Gastrocnemius medialis (tissue), 4 donors: Measurements from ENCODE around the gene DBNDD1. TPM values are rescaled to one million over a fixed set of nuclear protein-coding genes. Genes with fewer than 3 reads are reported as not detected.

ENCODE experiments used
- ATAC-seq, 2 donors: fragments of 150-250 bp; one replicate each; pipeline ENCODE4 v1.9.1; 2016
- DNase-seq, 2 donors: peaks; one replicate each; pipeline ENCODE4 v3.0.0-alpha.2; 2019
- H3K27ac ChIP-seq, 4 donors: fragments of 200-600 bp; sonication (generic); 1 replicate in 1 of 4; 2 replicates in 3 of 4; pipeline ENCODE4 v1.5.1; 2016 to 2018; ENCODE audit warnings: mild to moderate bottlenecking in 2 of 4, moderate library complexity in 1 of 4
- H3K27me3 ChIP-seq, 3 donors: fragments of 200-600 bp; sonication (generic) in 2 of 3; 1 replicate in 1 of 3; 2 replicates in 2 of 3; pipeline versions ENCODE4 v1.5.1 to v1.6.0; 2016 to 2019; ENCODE audit warnings: mild to moderate bottlenecking in 1 of 3, moderate library complexity in 1 of 3
- H3K36me3 ChIP-seq, 2 donors: fragments of 200-600 bp; sonication (generic) in 1 of 2; one replicate each; pipeline ENCODE4 v1.5.1; 2017 to 2018
- H3K4me1 ChIP-seq, 2 donors: fragments of 200-600 bp; sonication (generic) in 1 of 2; one replicate each; pipeline ENCODE4 v1.5.1; 2016 to 2017; ENCODE audit warnings: mild to moderate bottlenecking in 2 of 2
- H3K4me3 ChIP-seq, 4 donors: fragments of 200-600 bp; sonication (generic) in 3 of 4; 1 replicate in 1 of 4; 2 replicates in 3 of 4; pipeline ENCODE4 v1.5.1; 2016 to 2019; ENCODE audit warnings: mild to moderate bottlenecking in 2 of 4
- H3K9me3 ChIP-seq, 3 donors: fragments of 200-600 bp; sonication (generic) in 2 of 3; 1 replicate in 1 of 3; 2 replicates in 2 of 3; pipeline ENCODE4 v1.5.1; 2016 to 2019
- POLR2A ChIP-seq, 2 donors: fragments of 450-650 bp; IDR thresholded peaks; one replicate each; pipeline ENCODE4 v1.6.1; 2017; ENCODE audit warnings: antibody characterized with exemption in 2 of 2, mild to moderate bottlenecking in 2 of 2, moderate library complexity in 2 of 2
- in situ Hi-C, 4 donors: fragments of 200-750 bp; cut with MboI; loops; one replicate each; pipeline versions ENCODE4 v1.15.0 to v1.8.0; 2017; ENCODE audit warnings: low sequenced_read_pairs in 4 of 4
- intact Hi-C: fragments of 100-400 bp; cut with DNase I; formaldehyde crosslinking; loops from one replicate; pipeline ENCODE4 v1.15.1; 2023; ENCODE audit warnings: low total_unique reads
- total RNA-seq, 4 donors: library from RNA; depleted of rRNA; stranded (reverse); fragments of >200 nt; gene quantifications; one replicate each; pipeline versions ENCODE4 v1.1.0 to v1.2.3, GENCODE V29; 2016
- TF ChIP-seq, protein P1 (sequence below), 5 experiments: fragments of 450-650 bp in 3 of 5; fragments of 200-600 bp in 2 of 5; sonication (generic) in 2 of 5; IDR thresholded peaks in 4 of 5; conservative IDR thresholded peaks in 1 of 5; 1 replicate in 4 of 5; 2 replicates in 1 of 5; pipeline ENCODE4 v1.5.1; 2016 to 2019; ENCODE audit warnings: antibody characterized with exemption in 5 of 5, mild to moderate bottlenecking in 3 of 5, moderate library complexity in 3 of 5

The DBNDD1 gene
- total RNA-seq, 4 donors from 2014 or later, result 9.3 to 25.9 (median 23.7) TPM

- Histone ChIP-seq H3K4me1 (peaks cover 10 to 16% of the 10 kb centered on the region in 2 donors), H3K4me3 (no peak overlapping the region), H3K27me3 (no peaks in the 10 kb centered on the region), H3K36me3 (peaks cover 2 to 48% of the 10 kb centered on the region in 2 donors), H3K27ac (no peak overlapping the region), H3K9me3 (no peaks in the 10 kb centered on the region)
- ATAC-seq, result no peak
- DNase-seq, result no peak
- intact Hi-C loops (no loop called here), in situ Hi-C loops (no loop called here)
- TF ChIP-seq POLR2A (IDR thresholded peaks at IDR 0.05), result no peak
- TF ChIP-seq, protein P1, sequence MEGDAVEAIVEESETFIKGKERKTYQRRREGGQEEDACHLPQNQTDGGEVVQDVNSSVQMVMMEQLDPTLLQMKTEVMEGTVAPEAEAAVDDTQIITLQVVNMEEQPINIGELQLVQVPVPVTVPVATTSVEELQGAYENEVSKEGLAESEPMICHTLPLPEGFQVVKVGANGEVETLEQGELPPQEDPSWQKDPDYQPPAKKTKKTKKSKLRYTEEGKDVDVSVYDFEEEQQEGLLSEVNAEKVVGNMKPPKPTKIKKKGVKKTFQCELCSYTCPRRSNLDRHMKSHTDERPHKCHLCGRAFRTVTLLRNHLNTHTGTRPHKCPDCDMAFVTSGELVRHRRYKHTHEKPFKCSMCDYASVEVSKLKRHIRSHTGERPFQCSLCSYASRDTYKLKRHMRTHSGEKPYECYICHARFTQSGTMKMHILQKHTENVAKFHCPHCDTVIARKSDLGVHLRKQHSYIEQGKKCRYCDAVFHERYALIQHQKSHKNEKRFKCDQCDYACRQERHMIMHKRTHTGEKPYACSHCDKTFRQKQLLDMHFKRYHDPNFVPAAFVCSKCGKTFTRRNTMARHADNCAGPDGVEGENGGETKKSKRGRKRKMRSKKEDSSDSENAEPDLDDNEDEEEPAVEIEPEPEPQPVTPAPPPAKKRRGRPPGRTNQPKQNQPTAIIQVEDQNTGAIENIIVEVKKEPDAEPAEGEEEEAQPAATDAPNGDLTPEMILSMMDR (IDR thresholded peaks at IDR 0.05 in 4 of 5, conservative IDR thresholded peaks at IDR 0.05 in 1 of 5), result no peak
Measured at GRCh38 chr16:89986600-89986999, 32.7 kb downstream of the DBNDD1 start.

DNA sequence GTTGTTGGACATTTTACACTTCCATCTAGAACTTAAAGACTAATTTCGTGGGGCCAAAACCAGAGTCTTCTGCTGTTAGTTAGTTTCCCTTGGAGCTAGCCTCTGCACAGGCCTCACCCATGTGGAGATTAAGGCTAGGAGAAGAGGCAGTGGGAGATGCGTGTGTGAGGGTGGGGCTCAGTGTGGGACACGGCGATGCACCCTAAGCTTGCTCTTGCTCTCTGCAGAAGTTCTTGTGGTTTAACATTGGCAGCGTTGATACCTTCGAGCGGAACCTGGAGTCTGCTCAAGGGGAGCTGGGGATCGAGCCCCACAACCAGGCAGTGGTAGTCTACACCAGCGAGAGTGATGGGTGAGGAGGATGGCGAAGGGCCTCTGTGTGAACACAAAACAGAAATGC is 34.0 kb downstream of the DBNDD1 start:
- Histone ChIP-seq H3K36me3 (peaks cover 2 to 49% of the 10 kb centered on the region in 2 donors), H3K27me3 (no peaks in the 10 kb centered on the region), H3K9me3 (no peaks in the 10 kb centered on the region), H3K4me3 (no peak overlapping the region), H3K27ac (no peak overlapping the region), H3K4me1 (peaks cover 10 to 17% of the 10 kb centered on the region in 2 donors)
- DNase-seq (no peak), ATAC-seq (no peak)
- intact Hi-C loops (no loop called here), in situ Hi-C loops (no loop called here)
- TF ChIP-seq, protein P1 (IDR thresholded peaks at IDR 0.05 in 4 of 5, conservative IDR thresholded peaks at IDR 0.05 in 1 of 5), result no peak
- no peak for TF ChIP-seq POLR2A (IDR thresholded peaks at IDR 0.05)

- Histone ChIP-seq H3K36me3 (peaks cover 2 to 59% of the 10 kb centered on the region in 2 donors), H3K4me1 (peaks cover 10 to 17% of the 10 kb centered on the region in 2 donors), H3K4me3 (no peak overlapping the region), H3K9me3 (no peaks in the 10 kb centered on the region), H3K27ac (peak overlapping the region in 1 of 4 donors; percentile 78), H3K27me3 (no peaks in the 10 kb centered on the region)
- no peak for TF ChIP-seq POLR2A (IDR thresholded peaks at IDR 0.05)
- TF ChIP-seq, protein P1 (IDR thresholded peaks at IDR 0.05 in 4 of 5, conservative IDR thresholded peaks at IDR 0.05 in 1 of 5), result no peak
- ATAC-seq (no peak), DNase-seq (no peak)
- in situ Hi-C loops (no loop called here), intact Hi-C loops (no loop called here)
Measured at GRCh38 chr16:89984216-89984615, 35.0 kb downstream of the DBNDD1 start.

DNA sequence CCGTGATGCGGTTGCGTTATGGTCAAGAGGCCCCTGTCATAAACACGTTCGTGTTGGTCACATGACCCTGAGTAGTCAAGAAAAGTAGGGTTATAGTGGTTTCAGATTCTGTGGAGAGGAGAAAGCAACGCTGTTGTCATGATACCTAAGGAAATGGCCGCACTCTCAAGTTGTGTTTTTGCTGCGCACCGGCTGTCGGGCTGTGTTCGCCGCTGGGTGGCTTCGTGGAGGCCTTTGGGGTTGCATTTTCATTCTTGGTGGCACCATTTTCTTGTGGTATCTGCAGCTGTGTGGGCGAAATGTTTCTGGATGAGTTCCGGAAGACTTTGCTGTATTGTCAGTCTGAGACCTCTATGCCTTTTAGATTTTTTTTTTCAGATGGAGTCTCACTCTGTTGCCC is 35.7 kb downstream of the DBNDD1 start:
- Histone ChIP-seq H3K4me1 (peaks cover 10 to 17% of the 10 kb centered on the region in 2 donors), H3K27ac (peak overlapping the region in 3 of 4 donors; percentile 54 to 78 (median 70)), H3K4me3 (no peak overlapping the region), H3K27me3 (no peaks in the 10 kb centered on the region), H3K9me3 (no peaks in the 10 kb centered on the region), H3K36me3 (peaks cover 2 to 63% of the 10 kb centered on the region in 2 donors)
- TF ChIP-seq, protein P1 (IDR thresholded peaks at IDR 0.05 in 4 of 5, conservative IDR thresholded peaks at IDR 0.05 in 1 of 5), result no peak
- TF ChIP-seq POLR2A (IDR thresholded peaks at IDR 0.05), result no peak
- in situ Hi-C loops, result no loop called here
- ATAC-seq (no peak), DNase-seq (no peak)
- intact Hi-C loops, result no loop called here

GRCh38 chr16:89982318-89982717 is 36.9 kb downstream of the DBNDD1 start:
- DNase-seq, result peak; percentile 40 to 78
- in situ Hi-C loops, result no loop called here

More at GRCh38 chr16:89982318-89982717, 36.9 kb downstream of the DBNDD1 start:
- H3K27ac ChIP-seq, result peak overlapping the region; percentile 54 to 78 (median 70)
- H3K4me3 ChIP-seq, result no peak overlapping the region
- H3K4me1 ChIP-seq, result peaks cover 10 to 17% of the 10 kb centered on the region in 2 donors
- intact Hi-C loops, result no loop called here
- H3K36me3 ChIP-seq, result peaks cover 2 to 75% of the 10 kb centered on the region in 2 donors
- H3K9me3 ChIP-seq, result no peaks in the 10 kb centered on the region
- TF ChIP-seq, protein P1 (IDR thresholded peaks at IDR 0.05 in 4 of 5, conservative IDR thresholded peaks at IDR 0.05 in 1 of 5), result no peak
- no peak for TF ChIP-seq POLR2A (IDR thresholded peaks at IDR 0.05)
- ATAC-seq, result peak; percentile 93 to 98
- H3K27me3 ChIP-seq, result no peaks in the 10 kb centered on the region
